Neural progenitor cell (in vitro differentiated cells): Measurements from ENCODE around the gene TNFRSF8. TPM values are rescaled to one million over a fixed set of nuclear protein-coding genes. Genes with fewer than 3 reads are reported as not detected.
A peak's percentile ranks its signal among the peaks of the same experiment; 100 is the strongest.

Source experiments
- DNase-seq: peaks from one replicate; pipeline ENCODE4 v3.0.0-alpha.2; 2016; ENCODE audit warnings: low spot score
- H2AFZ ChIP-seq: fragments of 200-600 bp; sonication (generic); replicated peaks from 2 replicates; pipeline ENCODE4 v1.6.1; 2016; ENCODE audit warnings: antibody characterized with exemption
- H3F3A ChIP-seq: fragments of 200-600 bp; sonication (generic); 2 replicates; pipeline ENCODE4 v1.6.1; 2016; ENCODE audit warnings: antibody characterized with exemption, low read depth
- H3K27ac ChIP-seq: fragments of 200-600 bp; sonication (generic); 2 replicates; pipeline ENCODE4 v1.5.1; 2016; ENCODE audit warnings: mild to moderate bottlenecking
- H3K27me3 ChIP-seq: fragments of 200-600 bp; sonication (generic); 2 replicates; pipeline ENCODE4 v1.6.1; 2016; ENCODE audit warnings: mild to moderate bottlenecking, moderate library complexity
- H3K36me3 ChIP-seq: fragments of 200-600 bp; sonication (generic); 2 replicates; pipeline ENCODE4 v1.5.1; 2016
- H3K4me1 ChIP-seq: fragments of 200-600 bp; sonication (generic); 2 replicates; pipeline ENCODE4 v1.6.1; 2016; ENCODE audit warnings: mixed run types
- H3K4me2 ChIP-seq: fragments of 200-600 bp; sonication (generic); 2 replicates; pipeline ENCODE4 v1.6.1; 2016
- H3K4me3 ChIP-seq: fragments of 200-600 bp; sonication (generic); 2 replicates; pipeline ENCODE4 v1.5.1; 2016
- H3K79me2 ChIP-seq: fragments of 200-600 bp; sonication (generic); 2 replicates; pipeline ENCODE4 v1.6.1; 2016; ENCODE audit warnings: low read depth
- H3K9ac ChIP-seq: fragments of 200-600 bp; sonication (generic); 2 replicates; pipeline ENCODE4 v1.6.1; 2016
- H3K9me3 ChIP-seq: fragments of 200-600 bp; sonication (generic); 2 replicates; pipeline ENCODE4 v1.5.1; 2016; ENCODE audit warnings: low read depth
- H4K20me1 ChIP-seq: fragments of 200-600 bp; sonication (generic); 2 replicates; pipeline ENCODE4 v1.6.1; 2016; ENCODE audit warnings: low read depth
- H3K27ac Mint-ChIP-seq: 3 replicates; pipeline ENCODE4 v1.8.0; 2021; ENCODE audit warnings: mixed read lengths
- H3K27me3 Mint-ChIP-seq: 2 replicates; pipeline ENCODE4 v1.8.0; 2022; ENCODE audit warnings: low read depth, mild to moderate bottlenecking, inconsistent platforms, moderate library complexity, mixed read lengths; ENCODE audit not compliant: insufficient read depth
- H3K36me3 Mint-ChIP-seq: 3 replicates; pipeline ENCODE4 v1.8.0; 2021; ENCODE audit warnings: mixed read lengths
- H3K4me1 Mint-ChIP-seq: 3 replicates; pipeline ENCODE4 v1.8.0; 2021; ENCODE audit warnings: mixed read lengths
- H3K4me3 Mint-ChIP-seq: 3 replicates; pipeline ENCODE4 v1.8.0; 2021; ENCODE audit warnings: mild to moderate bottlenecking, moderate library complexity, mixed read lengths
- H3K9me3 Mint-ChIP-seq: 3 replicates; pipeline ENCODE4 v1.8.0; 2020; ENCODE audit warnings: mixed read lengths
- CTCF ChIP-seq: fragments of 200-600 bp; sonication (generic); IDR thresholded peaks from 2 replicates; pipeline ENCODE4 v1.5.1; 2017; ENCODE audit warnings: antibody characterized with exemption, mild to moderate bottlenecking
- EZH2 ChIP-seq: fragments of 200-600 bp; sonication (generic); IDR thresholded peaks from 2 replicates; pipeline ENCODE4 v1.6.1; 2017; ENCODE audit warnings: antibody characterized with exemption, mild to moderate bottlenecking, moderate library complexity
- EZH2phosphoT487 ChIP-seq: fragments of 200-600 bp; sonication (generic); IDR thresholded peaks from 2 replicates; pipeline ENCODE4 v1.6.1; 2017; ENCODE audit warnings: antibody characterized with exemption
- total RNA-seq: library from RNA; depleted of rRNA; stranded (reverse); fragments of >200 nt; gene quantifications from 2 replicates; pipeline ENCODE4 v1.2.3, GENCODE V29; 2015; ENCODE audit warnings: low replicate concordance

Gene TNFRSF8
- total RNA-seq, 1 donor from 2014 or later = not detected

GRCh38 chr1:12182410-12182984 lies 119.4 kb downstream of the TNFRSF8 start:
- Histone ChIP-seq H3K36me3 (no peaks in the 10 kb centered on the region), H3K4me2 (no peak overlapping the region), H2AFZ (no peak overlapping the region), H3K4me1 (peaks cover 19% of the 10 kb centered on the region), H3K9me3 (no peaks in the 10 kb centered on the region), H3K9ac (no peak overlapping the region), H3K27ac (no peak overlapping the region), H3K4me3 (no peak overlapping the region), H3F3A (peaks cover 5% of the 10 kb centered on the region), H3K27me3 (no peaks in the 10 kb centered on the region), H3K79me2 (no peaks in the 10 kb centered on the region), H4K20me1 (no peaks in the 10 kb centered on the region)
- no peaks in the 10 kb centered on the region for H3K36me3 Mint-ChIP-seq
- H3K4me1 Mint-ChIP-seq = peaks cover 44% of the 10 kb centered on the region
- no peak overlapping the region for H3K4me3 Mint-ChIP-seq
- H3K9me3 Mint-ChIP-seq = no peaks in the 10 kb centered on the region
- DNase-seq = no peak
- TF ChIP-seq EZH2 = no peak
- TF ChIP-seq CTCF = no peak
- TF ChIP-seq EZH2phosphoT487 = no peak
- H3K27ac Mint-ChIP-seq = peak overlapping the region; percentile 53
- H3K27me3 Mint-ChIP-seq = peaks cover 8% of the 10 kb centered on the region

GRCh38 chr1:12183095-12183794 lies 120.1 kb downstream of the TNFRSF8 start:
- Mint-ChIP-seq H3K4me1 (peaks cover 39% of the 10 kb centered on the region), H3K27me3 (peaks cover 10% of the 10 kb centered on the region), H3K27ac (no peak overlapping the region), H3K4me3 (no peak overlapping the region), H3K36me3 (no peaks in the 10 kb centered on the region), H3K9me3 (no peaks in the 10 kb centered on the region)
- Histone ChIP-seq H3K9ac (no peak overlapping the region), H3K36me3 (no peaks in the 10 kb centered on the region), H3K27me3 (no peaks in the 10 kb centered on the region), H4K20me1 (no peaks in the 10 kb centered on the region), H2AFZ (no peak overlapping the region), H3K4me3 (no peak overlapping the region), H3K27ac (no peak overlapping the region), H3K4me1 (peaks cover 12% of the 10 kb centered on the region), H3K4me2 (no peak overlapping the region), H3K9me3 (no peaks in the 10 kb centered on the region), H3F3A (peaks cover 5% of the 10 kb centered on the region), H3K79me2 (no peaks in the 10 kb centered on the region)
- TF ChIP-seq EZH2phosphoT487 (no peak), EZH2 (no peak), CTCF (no peak)
- DNase-seq = no peak

DNA sequence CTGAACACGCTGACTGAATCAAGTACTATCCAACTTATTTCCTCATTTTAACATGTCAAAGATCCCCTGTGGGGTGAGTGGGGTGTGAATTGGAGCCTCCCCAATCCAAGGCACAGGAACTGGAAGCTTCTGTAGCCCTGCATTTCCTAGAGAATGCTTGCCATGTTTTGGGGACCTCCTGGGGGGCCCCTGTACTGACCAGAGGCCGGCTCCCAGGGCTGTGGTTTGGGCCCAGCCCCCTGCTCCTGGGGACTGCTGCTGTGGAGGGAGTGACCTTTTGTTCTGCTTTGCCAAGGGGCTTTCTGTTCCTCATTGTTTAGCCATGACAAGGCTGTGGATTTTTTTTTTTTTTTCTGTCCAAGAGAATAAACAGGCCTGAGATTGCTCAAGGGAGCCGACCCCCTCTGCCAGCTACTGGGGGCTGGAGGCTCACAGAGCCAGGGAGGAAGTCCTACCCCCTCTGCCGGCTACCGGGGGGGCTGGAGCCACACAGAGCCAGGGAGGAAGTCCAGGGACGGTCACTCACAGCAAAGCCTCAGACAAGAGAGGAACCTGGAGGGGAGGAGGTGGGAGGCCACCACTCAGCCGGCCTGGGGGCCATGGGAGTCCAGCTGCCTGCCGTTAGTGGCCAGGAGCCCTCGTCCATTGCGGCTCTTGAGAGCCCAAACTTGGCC lies 121.0 kb downstream of the TNFRSF8 start:
- H3K27ac Mint-ChIP-seq = peak overlapping the region; percentile 96

More for the DNA sequence above, 121.0 kb downstream of the TNFRSF8 start:
- H3F3A ChIP-seq = peaks cover 5% of the 10 kb centered on the region
- no peaks in the 10 kb centered on the region for H3K9me3 ChIP-seq
- H3K36me3 ChIP-seq = no peaks in the 10 kb centered on the region
- H4K20me1 ChIP-seq = no peaks in the 10 kb centered on the region
- peak overlapping the region; percentile 74 for H3K27ac ChIP-seq
- no peak overlapping the region for H3K9ac ChIP-seq
- Mint-ChIP-seq H3K9me3 (no peaks in the 10 kb centered on the region), H3K4me1 (peaks cover 34% of the 10 kb centered on the region), H3K27me3 (peaks cover 10% of the 10 kb centered on the region), H3K36me3 (no peaks in the 10 kb centered on the region), H3K4me3 (no peak overlapping the region)
- TF ChIP-seq EZH2 (no peak), CTCF (peak; percentile 9)
- H3K27me3 ChIP-seq = no peaks in the 10 kb centered on the region
- DNase-seq = peak; percentile 61
- H3K4me1 ChIP-seq = peaks cover 12% of the 10 kb centered on the region
- no peaks in the 10 kb centered on the region for H3K79me2 ChIP-seq
- peak overlapping the region; percentile 33 for H3K4me2 ChIP-seq
- H2AFZ ChIP-seq = peak overlapping the region; percentile 80
- no peak overlapping the region for H3K4me3 ChIP-seq
